Measurements from ENCODE around the gene CDX1.

The CDX1 gene

GRCh38 chr5:150137168-150137957 is 29.2 kb upstream of the CDX1 start:
- no peak overlapping the region for H3K4me3 ChIP-seq (ENCODE audit: low read depth, low read length)
- TF ChIP-seq CTCF (IDR thresholded peaks at IDR 0.05; ENCODE audit: borderline replicate concordance, insufficient read depth, low read depth, low read length) = no peak

- no peak overlapping the region for H3K4me3 ChIP-seq (ENCODE audit: low read depth, low read length)
- TF ChIP-seq CTCF (IDR thresholded peaks at IDR 0.05; ENCODE audit: borderline replicate concordance, insufficient read depth, low read depth, low read length) = no peak
Observed at GRCh38 chr5:150137997-150138396, 28.6 kb upstream of the CDX1 start.

GRCh38 chr5:150138551-150139265 is 27.9 kb upstream of the CDX1 start:
- TF ChIP-seq CTCF (IDR thresholded peaks at IDR 0.05; ENCODE audit: borderline replicate concordance, insufficient read depth, low read depth, low read length) = no peak

GRCh38 chr5:150139334-150139733 is 27.2 kb upstream of the CDX1 start:
- no peak for TF ChIP-seq CTCF (IDR thresholded peaks at IDR 0.05; ENCODE audit: borderline replicate concordance, insufficient read depth, low read depth, low read length)
- H3K4me3 ChIP-seq (ENCODE audit: low read depth, low read length) = no peak overlapping the region

More at GRCh38 chr5:150138551-150139265, 27.9 kb upstream of the CDX1 start:
- no peak overlapping the region for H3K4me3 ChIP-seq (ENCODE audit: low read depth, low read length)

GRCh38 chr5:150140830-150141229 is 25.7 kb upstream of the CDX1 start:
- no peak overlapping the region for H3K4me3 ChIP-seq (ENCODE audit: low read depth, low read length)
- TF ChIP-seq CTCF (IDR thresholded peaks at IDR 0.05; ENCODE audit: borderline replicate concordance, insufficient read depth, low read depth, low read length) = no peak

- TF ChIP-seq CTCF (IDR thresholded peaks at IDR 0.05; ENCODE audit: borderline replicate concordance, insufficient read depth, low read depth, low read length) = no peak
- H3K4me3 ChIP-seq (ENCODE audit: low read depth, low read length) = no peak overlapping the region
Observed at GRCh38 chr5:150141544-150142184, 24.9 kb upstream of the CDX1 start.
